Mesendoderm (in vitro differentiated cells): Measurements from ENCODE around the gene ZDHHC18.

ENCODE experiments used
- DNase-seq: peaks from one replicate; pipeline ENCODE4 v3.0.0; 2013
- H2AK5ac ChIP-seq: 2 replicates; pipeline ENCODE4 v1.6.1; 2013; ENCODE audit warnings: low read length, inconsistent platforms
- H2BK120ac ChIP-seq: 2 replicates; pipeline ENCODE4 v1.6.1; 2013; ENCODE audit warnings: low read depth, mild to moderate bottlenecking, low read length, moderate library complexity, mixed read lengths
- H2BK15ac ChIP-seq: replicated peaks from 2 replicates; pipeline ENCODE4 v1.6.1; 2013; ENCODE audit warnings: low read depth, mild to moderate bottlenecking, moderate library complexity
- H2BK5ac ChIP-seq: 2 replicates; pipeline ENCODE4 v1.6.1; 2013; ENCODE audit warnings: low read length, inconsistent platforms
- H3K18ac ChIP-seq: 2 replicates; pipeline ENCODE4 v1.6.1; 2013; ENCODE audit warnings: mild to moderate bottlenecking, low read length, mixed read lengths
- H3K23ac ChIP-seq: one replicate; pipeline ENCODE4 v1.6.1; 2013; ENCODE audit warnings: low read length
- H3K27ac ChIP-seq: 2 replicates; pipeline ENCODE4 v1.5.1; 2013; ENCODE audit warnings: low read depth, mild to moderate bottlenecking, inconsistent platforms, low read length, moderate library complexity
- H3K27me3 ChIP-seq: 2 replicates; pipeline ENCODE4 v1.6.1; 2013; ENCODE audit warnings: low read length, control low read depth, mild to moderate bottlenecking, inconsistent platforms; ENCODE audit not compliant: insufficient read depth, poor library complexity
- H3K36me3 ChIP-seq: 2 replicates; pipeline ENCODE4 v1.6.1; 2013; ENCODE audit warnings: low read length, inconsistent platforms; ENCODE audit not compliant: control insufficient read depth, insufficient read depth
- H3K4ac ChIP-seq: one replicate; pipeline ENCODE4 v1.6.1; 2013; ENCODE audit warnings: low read depth, mild to moderate bottlenecking, low read length, moderate library complexity
- H3K4me1 ChIP-seq: 2 replicates; pipeline ENCODE4 v1.6.1; 2013; ENCODE audit warnings: low read depth, low read length, inconsistent platforms; ENCODE audit not compliant: control insufficient read depth
- H3K4me2 ChIP-seq: 2 replicates; pipeline ENCODE4 v1.6.1; 2013; ENCODE audit warnings: low read length
- H3K4me3 ChIP-seq: 2 replicates; pipeline ENCODE4 v1.5.1; 2013; ENCODE audit warnings: mild to moderate bottlenecking, low read length
- H3K56ac ChIP-seq: one replicate; pipeline ENCODE4 v1.6.1; 2013; ENCODE audit warnings: low read length
- H3K79me1 ChIP-seq: 2 replicates; pipeline ENCODE4 v1.6.1; 2013; ENCODE audit warnings: low read length, inconsistent platforms
- H3K79me2 ChIP-seq: 2 replicates; pipeline ENCODE4 v1.6.1; 2013; ENCODE audit warnings: mild to moderate bottlenecking, low read length; ENCODE audit not compliant: control insufficient read depth, insufficient read depth
- H3K9ac ChIP-seq: 2 replicates; pipeline ENCODE4 v1.6.1; 2013; ENCODE audit warnings: low read length, inconsistent platforms
- H4K5ac ChIP-seq: one replicate; pipeline ENCODE4 v1.6.1; 2013; ENCODE audit warnings: low read length
- H4K8ac ChIP-seq: one replicate; pipeline ENCODE4 v1.6.1; 2013; ENCODE audit warnings: low read depth, mild to moderate bottlenecking, control low read depth, low read length, moderate library complexity
- WGBS: extraction: QIAGEN DNeasy Blood & Tissue Kit; methylation state at CpG from one replicate; pipeline ENCODE4 v1.1.7; 2013; ENCODE audit warnings: low lambda C conversion rate, missing lambda C conversion rate; ENCODE audit not compliant: insufficient coverage; ENCODE audit errors: extremely low coverage; 5-methylcytosine and 5-hydroxymethylcytosine counted together

ZDHHC18 gene

GRCh38 chr1:26789931-26790330 lies 36.6 kb upstream of the ZDHHC18 start:
- Histone ChIP-seq H3K4me3 (no peak overlapping the region), H3K4ac (no peak overlapping the region), H3K23ac (no peak overlapping the region), H3K4me2 (no peak overlapping the region), H3K9ac (peak overlapping the region; percentile 6), H3K27ac (no peak overlapping the region), H3K79me2 (no peaks in the 10 kb centered on the region), H2AK5ac (no peak overlapping the region), H3K4me1 (peaks cover 16% of the 10 kb centered on the region), H2BK5ac (no peak overlapping the region), H4K8ac (no peak overlapping the region), H2BK15ac (no peak overlapping the region), H3K18ac (no peak overlapping the region), H4K5ac (no peak overlapping the region), H3K27me3 (no peaks in the 10 kb centered on the region), H2BK120ac (no peak overlapping the region), H3K79me1 (peaks cover 2% of the 10 kb centered on the region), H3K56ac (no peak overlapping the region), H3K36me3 (no peaks in the 10 kb centered on the region)
- no CpG with 5 or more reads among the region's 4 CpGs for WGBS
- DNase-seq: no peak

- H3K4me3 ChIP-seq: no peak overlapping the region
- H3K27ac ChIP-seq: no peak overlapping the region
- no peaks in the 10 kb centered on the region for H3K27me3 ChIP-seq
- H4K8ac ChIP-seq: no peak overlapping the region
- no peak overlapping the region for H3K9ac ChIP-seq
- H3K4ac ChIP-seq: no peak overlapping the region
- no peak overlapping the region for H2BK5ac ChIP-seq
- H2AK5ac ChIP-seq: no peak overlapping the region
- WGBS: no CpG with 5 or more reads among the region's 5 CpGs
- H3K4me1 ChIP-seq: peaks cover 16% of the 10 kb centered on the region
- H3K4me2 ChIP-seq: no peak overlapping the region
- H3K79me2 ChIP-seq: no peaks in the 10 kb centered on the region
- no peaks in the 10 kb centered on the region for H3K36me3 ChIP-seq
- no peak overlapping the region for H4K5ac ChIP-seq
- H3K56ac ChIP-seq: no peak overlapping the region
- no peak overlapping the region for H2BK120ac ChIP-seq
- no peak overlapping the region for H3K18ac ChIP-seq
- H3K23ac ChIP-seq: no peak overlapping the region
- H2BK15ac ChIP-seq: no peak overlapping the region
- DNase-seq: peak; percentile 55
- H3K79me1 ChIP-seq: peaks cover 2% of the 10 kb centered on the region
Measured at GRCh38 chr1:26790551-26790953, 35.9 kb upstream of the ZDHHC18 start.

DNA sequence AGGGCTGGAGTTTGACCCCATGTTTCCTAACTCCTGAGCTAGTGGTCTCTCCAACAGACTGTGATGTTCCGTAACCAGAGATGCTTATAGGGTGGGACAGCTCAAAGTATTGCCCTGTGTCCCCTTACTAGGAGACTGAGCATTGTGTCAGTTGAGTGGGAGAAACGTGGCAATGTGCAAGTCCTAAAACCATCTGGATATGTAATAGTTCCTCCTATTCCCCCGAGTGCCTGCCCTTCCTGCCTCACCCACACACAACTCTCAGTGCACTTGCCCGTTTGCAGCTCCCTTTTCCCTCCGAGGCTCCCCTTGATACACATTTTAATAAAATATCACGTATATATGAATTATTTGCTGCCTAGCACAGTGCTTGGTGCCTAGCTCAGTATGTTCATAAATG lies 35.3 kb upstream of the ZDHHC18 start:
- H3K79me2 ChIP-seq: no peaks in the 10 kb centered on the region
- H3K27ac ChIP-seq: no peak overlapping the region
- no peaks in the 10 kb centered on the region for H3K36me3 ChIP-seq
- no peak overlapping the region for H2BK15ac ChIP-seq
- H2BK5ac ChIP-seq: no peak overlapping the region
- H3K56ac ChIP-seq: no peak overlapping the region
- no peak for DNase-seq
- H3K9ac ChIP-seq: no peak overlapping the region
- peaks cover 2% of the 10 kb centered on the region for H3K79me1 ChIP-seq
- no CpG with 5 or more reads among the region's 6 CpGs for WGBS
- no peak overlapping the region for H3K4ac ChIP-seq
- no peak overlapping the region for H3K23ac ChIP-seq
- H4K8ac ChIP-seq: no peak overlapping the region
- H3K4me1 ChIP-seq: peaks cover 12% of the 10 kb centered on the region
- no peak overlapping the region for H2BK120ac ChIP-seq
- no peak overlapping the region for H2AK5ac ChIP-seq
- H3K27me3 ChIP-seq: no peaks in the 10 kb centered on the region
- no peak overlapping the region for H3K4me2 ChIP-seq
- H3K18ac ChIP-seq: no peak overlapping the region
- H4K5ac ChIP-seq: no peak overlapping the region
- no peak overlapping the region for H3K4me3 ChIP-seq

GRCh38 chr1:26791626-26792025 lies 34.9 kb upstream of the ZDHHC18 start:
- Histone ChIP-seq H2BK15ac (no peak overlapping the region), H3K23ac (no peak overlapping the region), H4K5ac (no peak overlapping the region), H3K79me2 (no peaks in the 10 kb centered on the region), H4K8ac (no peak overlapping the region), H3K79me1 (peaks cover 2% of the 10 kb centered on the region), H3K27ac (no peak overlapping the region), H3K4me1 (peaks cover 8% of the 10 kb centered on the region), H3K27me3 (no peaks in the 10 kb centered on the region), H3K56ac (no peak overlapping the region), H2AK5ac (no peak overlapping the region), H3K18ac (no peak overlapping the region), H2BK5ac (no peak overlapping the region), H3K4me3 (no peak overlapping the region), H3K36me3 (no peaks in the 10 kb centered on the region), H2BK120ac (no peak overlapping the region), H3K4me2 (no peak overlapping the region), H3K9ac (no peak overlapping the region), H3K4ac (no peak overlapping the region)
- no CpG with 5 or more reads among the region's 3 CpGs for WGBS
- DNase-seq: no peak

GRCh38 chr1:26792924-26793323 lies 33.6 kb upstream of the ZDHHC18 start:
- Histone ChIP-seq H3K27me3 (no peaks in the 10 kb centered on the region), H4K8ac (no peak overlapping the region), H3K23ac (no peak overlapping the region), H4K5ac (no peak overlapping the region), H3K4me2 (no peak overlapping the region), H3K79me2 (no peaks in the 10 kb centered on the region), H3K36me3 (no peaks in the 10 kb centered on the region), H2AK5ac (no peak overlapping the region), H3K4ac (no peak overlapping the region), H3K27ac (no peak overlapping the region), H2BK5ac (no peak overlapping the region), H3K18ac (no peak overlapping the region), H3K4me1 (peaks cover 6% of the 10 kb centered on the region), H2BK120ac (no peak overlapping the region), H3K79me1 (peaks cover 2% of the 10 kb centered on the region), H3K56ac (no peak overlapping the region), H3K4me3 (no peak overlapping the region), H3K9ac (no peak overlapping the region), H2BK15ac (no peak overlapping the region)
- WGBS: no CpG with 5 or more reads among the region's 2 CpGs
- no peak for DNase-seq

GRCh38 chr1:26794391-26794790 lies 32.1 kb upstream of the ZDHHC18 start:
- Histone ChIP-seq H3K27me3 (no peaks in the 10 kb centered on the region), H3K4me1 (peaks cover 4% of the 10 kb centered on the region), H3K79me1 (peaks cover 1% of the 10 kb centered on the region), H2AK5ac (no peak overlapping the region), H2BK120ac (no peak overlapping the region), H2BK15ac (no peak overlapping the region), H3K36me3 (no peaks in the 10 kb centered on the region), H4K8ac (no peak overlapping the region), H3K23ac (no peak overlapping the region), H2BK5ac (no peak overlapping the region), H3K27ac (no peak overlapping the region), H3K9ac (no peak overlapping the region), H3K4me2 (no peak overlapping the region), H3K56ac (no peak overlapping the region), H3K79me2 (no peaks in the 10 kb centered on the region), H3K4ac (no peak overlapping the region), H4K5ac (no peak overlapping the region), H3K4me3 (no peak overlapping the region), H3K18ac (no peak overlapping the region)
- no peak for DNase-seq
- no CpG with 5 or more reads among the region's 5 CpGs for WGBS
